Central memory CD4-positive, alpha-beta T cell (primary cell): ENCODE measurements around the gene WFDC5.
"Not testable (repeated sequence)": the region's sequence is repeated elsewhere in the genome, so short reads cannot be mapped to it uniquely, and the experiment has no call there.

Experiments used
- DNase-seq: peaks from one replicate; pipeline ENCODE4 v3.0.0; 2022
- total RNA-seq, 3 experiments: gene quantifications; one replicate each; lab custom pipeline; 2026; lab: John Stamatoyannopoulos, UW

The WFDC5 gene
- total RNA-seq = 0 reads per million in 3 experiments

GRCh38 chr20:45114465-45115385, at the start of gene WFDC5:
TSS of gene WFDC5 (minus strand) at chr20:45115174. CDS start at chr20:45115083, 91 bp downstream.
- no peak for DNase-seq

DNA sequence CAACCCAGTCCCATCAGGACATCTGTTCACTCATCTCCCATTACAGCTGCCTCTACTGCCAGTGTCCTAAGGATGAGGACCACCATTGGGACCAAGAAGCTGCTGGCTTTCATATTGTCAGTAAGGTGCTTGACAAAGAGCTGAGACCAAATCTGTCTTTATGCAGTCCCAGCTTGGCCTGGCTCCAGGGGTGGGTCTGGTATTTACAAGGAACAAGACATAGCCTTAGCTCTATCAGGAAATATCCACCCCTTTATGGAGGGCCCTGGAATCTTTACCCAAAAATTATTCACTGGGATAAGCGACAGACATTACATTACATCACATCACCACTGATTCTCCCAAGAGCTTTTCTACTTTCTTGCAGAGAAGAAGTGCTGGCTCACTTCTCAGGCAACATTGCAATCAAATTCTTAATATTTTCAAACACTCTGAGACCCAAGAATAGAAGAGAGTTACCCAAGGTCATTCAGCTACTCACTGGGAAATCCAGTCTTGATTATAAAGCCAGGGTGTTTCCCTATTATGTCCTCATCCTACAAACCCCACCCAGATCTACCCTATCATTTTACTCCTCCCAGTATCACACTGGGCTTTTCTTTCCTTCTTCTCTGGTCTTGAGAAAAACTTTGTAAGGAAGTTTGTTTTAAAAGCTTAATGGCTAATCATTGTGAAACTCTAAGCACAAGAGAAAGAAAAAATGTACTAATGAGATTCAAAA, 48.3 kb upstream of the WFDC5 start:
- no peak for DNase-seq

DNA sequence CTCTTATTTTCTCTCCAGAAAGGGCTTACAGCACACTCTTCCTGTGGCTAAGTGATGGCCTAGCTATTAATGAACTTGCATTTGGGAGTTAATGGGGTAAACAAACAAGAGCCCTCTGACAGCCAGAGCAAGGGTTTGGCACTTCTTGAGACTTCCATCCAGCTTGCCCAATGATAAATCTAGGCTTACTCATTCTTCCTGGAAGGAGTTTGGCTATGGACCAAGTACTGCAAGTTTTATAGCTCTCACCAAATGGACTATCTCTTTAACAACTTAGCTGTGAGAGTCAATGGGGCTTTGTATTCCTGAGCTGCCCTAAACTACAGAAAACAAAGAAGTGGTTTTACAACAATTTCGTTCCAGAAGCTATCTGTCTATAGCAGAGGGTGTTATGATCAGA, 43.0 kb upstream of the WFDC5 start:
- DNase-seq = no peak

DNA sequence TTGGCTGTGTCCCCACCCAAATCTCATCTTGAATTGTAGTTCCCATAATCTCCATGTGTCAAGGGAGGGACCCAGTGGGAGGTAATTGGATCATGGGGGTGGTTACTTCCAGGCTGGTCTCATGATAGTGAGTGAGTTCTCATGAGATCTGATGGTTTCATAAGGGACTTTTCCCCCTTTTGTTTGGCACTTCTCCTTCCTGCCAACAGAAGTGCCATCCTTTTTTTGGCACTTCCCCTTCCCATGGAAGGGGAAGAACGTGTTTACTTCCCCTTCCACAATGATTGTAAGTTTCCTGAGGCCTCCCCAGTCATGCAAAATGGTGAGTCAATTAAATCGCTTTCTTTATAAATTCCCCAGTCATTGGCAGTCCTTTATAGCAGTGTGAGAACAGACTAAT, 41.7 kb upstream of the WFDC5 start:
- DNase-seq = no peak

DNA sequence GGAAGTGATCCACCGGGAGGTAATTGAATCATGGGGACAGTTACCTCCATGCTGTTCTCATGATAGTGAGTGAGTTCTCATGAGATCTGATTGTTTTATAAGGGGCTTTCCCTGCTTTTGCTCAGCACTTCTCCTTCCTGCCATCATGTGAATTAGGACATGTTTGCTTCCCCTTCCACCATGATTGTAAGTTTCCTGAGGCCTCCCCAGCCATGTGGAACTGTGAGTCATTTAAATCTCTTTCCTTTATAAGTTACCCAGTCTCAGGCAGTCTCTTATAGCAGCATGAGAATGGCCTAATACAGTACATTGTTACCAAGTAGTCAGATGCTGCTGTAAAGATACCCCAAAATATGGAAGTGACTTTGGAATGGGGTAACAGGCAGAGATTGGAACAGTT, 39.8 kb upstream of the WFDC5 start:
- not testable (repeated sequence) for DNase-seq

DNA sequence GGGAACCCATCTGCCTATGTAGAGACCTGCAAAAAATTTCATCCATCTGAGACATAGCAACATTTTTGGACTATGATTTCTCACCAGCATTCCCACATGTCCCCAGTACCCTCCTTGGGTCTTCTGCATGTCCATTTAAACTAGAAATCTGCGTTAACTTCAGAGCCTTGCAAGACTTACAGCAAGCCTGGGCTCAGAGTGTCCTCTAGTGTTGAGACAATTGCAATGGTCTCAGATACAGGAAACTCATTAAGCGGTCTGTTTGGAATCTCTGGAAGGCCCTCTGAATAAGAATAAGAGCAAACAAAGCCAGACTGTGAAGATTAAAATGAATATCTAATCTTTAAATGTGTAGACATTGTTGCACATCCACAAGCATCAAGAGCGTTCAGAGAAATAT, 39.2 kb upstream of the WFDC5 start:
- no peak for DNase-seq

DNA sequence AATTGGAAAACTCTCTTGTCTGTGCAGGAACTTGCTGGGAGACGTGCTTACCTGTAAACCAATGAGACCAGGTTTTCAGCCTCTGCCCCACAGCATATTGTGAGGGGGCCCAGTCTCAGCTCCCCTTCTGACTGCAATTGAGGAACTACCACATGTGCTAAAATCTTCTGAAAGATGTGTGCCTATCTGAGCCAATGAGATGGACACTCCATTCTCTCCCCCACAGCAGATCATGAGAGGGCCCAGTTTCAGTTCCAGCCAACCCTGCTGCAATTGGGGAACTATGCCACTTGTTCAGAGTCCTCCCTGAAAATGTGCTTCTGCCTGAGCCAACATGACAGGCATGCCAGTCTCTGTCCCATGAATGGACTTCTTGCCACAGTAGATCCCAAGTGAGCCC, 38.8 kb upstream of the WFDC5 start:
- DNase-seq = no peak

- DNase-seq = no peak
Measured at GRCh38 chr20:45153147-45153546, 38.2 kb upstream of the WFDC5 start.

GRCh38 chr20:45152405-45152804, 37.4 kb upstream of the WFDC5 start:
- DNase-seq = no peak

DNA sequence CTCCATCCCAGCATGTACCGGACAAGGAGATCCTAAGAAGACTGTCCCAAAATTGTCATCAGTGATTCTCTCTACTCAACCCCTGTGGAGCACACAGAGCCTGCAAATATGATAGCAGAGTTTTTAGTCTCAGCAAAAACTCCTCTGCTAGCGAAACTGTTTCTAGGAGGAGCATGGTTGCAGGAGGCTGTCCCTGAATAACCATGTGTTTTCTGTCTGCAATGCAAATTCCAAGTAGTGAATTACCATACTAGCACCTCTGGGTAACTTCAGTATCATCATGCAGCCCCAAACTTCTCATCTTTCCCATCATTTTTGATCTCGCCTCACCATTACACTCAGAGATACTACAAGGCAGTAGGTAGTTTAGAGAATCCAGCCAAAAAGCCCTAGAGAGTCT, 34.1 kb upstream of the WFDC5 start:
- DNase-seq = no peak

DNA sequence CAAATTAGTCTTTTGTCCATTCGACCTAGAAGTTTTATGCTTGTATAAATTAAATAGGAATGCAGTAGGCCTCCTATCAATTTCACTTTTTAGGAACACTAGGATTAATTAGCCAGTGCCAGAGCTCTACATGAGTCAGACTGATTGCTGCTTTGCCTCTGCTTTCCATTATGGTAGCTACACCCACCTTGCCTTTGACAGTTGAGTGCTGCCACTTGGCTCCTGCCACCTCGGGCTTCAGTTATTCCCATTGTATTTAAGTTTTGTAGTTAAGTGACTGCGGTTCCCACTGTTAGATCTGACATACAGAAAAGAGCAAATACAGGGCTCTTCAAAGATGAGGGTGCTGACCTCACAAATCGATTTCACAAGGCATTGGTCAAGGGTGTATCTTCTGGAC, 25.9 kb upstream of the WFDC5 start:
- DNase-seq = no peak

- not testable (repeated sequence) for DNase-seq
Measured at GRCh38 chr20:45139733-45140375, 24.9 kb upstream of the WFDC5 start.

GRCh38 chr20:45138561-45139300, 23.8 kb upstream of the WFDC5 start:
- DNase-seq = peak; percentile 5

- DNase-seq = no peak
Measured at GRCh38 chr20:45136911-45137310, 21.9 kb upstream of the WFDC5 start.

DNA sequence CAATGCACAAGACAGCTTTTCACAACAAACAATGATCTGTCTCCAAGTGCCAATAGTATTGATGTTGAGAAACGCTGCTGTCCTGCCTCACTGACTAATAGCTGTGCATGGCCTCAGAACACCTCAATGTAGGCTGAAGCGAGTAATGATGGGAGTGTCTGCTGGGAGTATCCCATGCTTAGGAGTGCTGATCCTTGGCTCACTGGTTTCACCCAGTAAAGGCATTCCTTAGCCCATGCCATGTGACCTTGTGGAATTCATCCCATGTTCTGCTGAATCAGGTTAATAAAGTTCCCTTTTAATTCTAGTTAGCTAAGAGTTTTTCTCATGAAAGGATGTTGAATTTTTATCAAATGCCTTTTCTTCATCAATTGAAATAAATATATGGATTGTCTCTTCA, 13.1 kb upstream of the WFDC5 start:
- no peak for DNase-seq

GRCh38 chr20:45124365-45124764, 9.4 kb upstream of the WFDC5 start, which contains the start of gene WFDC12:
TSS of gene WFDC12 (minus strand) at chr20:45124465. CDS start at chr20:45124447, 18 bp downstream.
- DNase-seq = no peak

DNA sequence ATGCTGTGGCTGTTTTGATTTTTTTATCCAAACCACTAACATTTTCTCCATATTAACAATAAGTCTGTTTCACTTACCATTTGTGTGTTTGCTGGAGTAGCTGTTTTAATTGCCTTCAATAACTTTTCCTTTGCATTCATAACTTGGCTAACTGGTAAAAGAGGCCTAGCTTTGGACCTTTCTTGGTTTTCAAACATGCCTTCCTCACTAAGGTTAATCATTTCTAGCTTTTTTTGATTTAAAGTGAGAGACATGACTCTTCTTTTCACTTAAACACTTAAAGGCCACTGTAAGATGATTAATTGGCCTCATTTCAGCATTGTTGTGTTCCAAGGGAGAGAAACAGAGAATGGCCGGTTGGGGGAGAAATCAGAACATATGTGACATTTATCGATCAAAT, 6.4 kb upstream of the WFDC5 start:
- DNase-seq = no peak

GRCh38 chr20:45119556-45120266, 4.7 kb upstream of the WFDC5 start:
- no peak for DNase-seq

DNA sequence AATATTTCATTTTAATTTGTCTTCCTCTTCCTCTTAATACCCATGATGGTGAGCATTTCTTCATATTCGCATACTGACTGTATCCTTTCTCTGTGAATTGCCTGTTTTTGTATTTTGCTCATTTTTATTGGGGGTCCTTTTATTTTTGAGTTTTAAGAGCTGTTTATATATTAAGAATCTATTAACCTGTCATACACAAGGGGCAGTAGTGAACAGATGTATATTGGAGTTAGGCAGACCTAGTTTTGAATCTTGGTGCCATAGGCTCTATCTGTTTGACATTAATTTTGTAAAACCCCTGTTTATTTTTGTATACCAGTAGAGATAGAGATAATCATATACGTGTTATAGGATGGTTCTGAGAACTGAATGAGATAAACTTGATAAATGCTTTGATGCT, 3.1 kb upstream of the WFDC5 start:
- no peak for DNase-seq

- DNase-seq = no peak
Measured at GRCh38 chr20:45117581-45117980, 2.6 kb upstream of the WFDC5 start.

DNA sequence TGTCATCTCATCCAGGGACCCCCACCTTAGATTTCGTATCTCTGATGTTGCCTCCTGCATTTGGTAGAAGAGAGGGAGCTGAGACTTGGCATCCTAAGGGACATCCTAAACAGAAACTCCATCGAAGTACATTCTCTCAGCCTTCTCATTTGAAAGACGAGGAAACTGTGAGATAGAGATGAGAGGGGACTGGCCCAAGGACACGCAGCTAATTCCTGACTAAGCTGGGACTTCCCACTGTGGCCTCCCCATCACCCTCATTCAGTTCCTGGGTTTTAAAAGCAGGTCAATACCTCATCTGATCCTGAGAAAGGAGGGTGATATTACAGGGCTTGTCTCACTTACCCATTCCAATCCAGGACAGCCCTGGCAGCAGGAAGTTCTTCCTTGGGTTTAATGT, 855 bp upstream of the WFDC5 start:
- no peak for DNase-seq

- no peak for DNase-seq
Measured at GRCh38 chr20:45115386-45115774, 406 bp upstream of the WFDC5 start.
